Kidney (tissue), 14 donors: ENCODE measurements around the gene UCP3. TPM values are rescaled to one million over a fixed set of nuclear protein-coding genes. Genes with fewer than 3 reads are reported as not detected.
A peak's percentile ranks its signal among the peaks of the same experiment; 100 is the strongest.

ENCODE experiments used
- DNase-seq, 5 donors: peaks; one replicate each; pipeline ENCODE4 v3.0.0-alpha.2; 2013 to 2020
- FAIRE-seq: peaks from 2 replicates; lab custom pipeline; 2012; peaks lifted over from hg19 to GRCh38; lab: Jason Lieb, UNC
- H3K27ac ChIP-seq, 2 donors: one replicate each; pipeline ENCODE4 v1.7.0; 2013; ENCODE audit warnings: low read depth in 2 of 2, low read length in 2 of 2, inconsistent platforms in 1 of 2
- H3K27me3 ChIP-seq: one replicate; pipeline ENCODE4 v1.7.1; 2013; ENCODE audit warnings: low read length, inconsistent platforms; ENCODE audit not compliant: control insufficient read depth, insufficient read depth
- H3K36me3 ChIP-seq, 3 donors: one replicate each; pipeline versions ENCODE4 v1.7.0 to v1.7.1; 2013; ENCODE audit warnings: low read length in 3 of 3, control low read depth in 1 of 3, inconsistent platforms in 1 of 3; ENCODE audit not compliant: insufficient read depth in 3 of 3, control insufficient read depth in 2 of 3
- H3K4me1 ChIP-seq, 3 donors: one replicate each; pipeline versions ENCODE4 v1.7.0 to v1.7.1; 2013; ENCODE audit warnings: low read length in 3 of 3, inconsistent platforms in 1 of 3, low read depth in 1 of 3; ENCODE audit not compliant: control insufficient read depth in 2 of 3, insufficient read depth in 2 of 3
- H3K4me3 ChIP-seq, 3 donors: one replicate each; pipeline versions ENCODE4 v1.7.0 to v1.8.1; 2013; ENCODE audit warnings: low read length in 3 of 3, control low read depth in 1 of 3, inconsistent platforms in 1 of 3
- H3K9ac ChIP-seq, 3 donors: one replicate each; pipeline versions ENCODE4 v1.7.0 to v1.7.1; 2013; ENCODE audit warnings: low read length in 3 of 3, control low read depth in 1 of 3, inconsistent platforms in 1 of 3
- H3K9me3 ChIP-seq, 3 donors: one replicate each; pipeline versions ENCODE4 v1.7.0 to v1.7.1; 2013; ENCODE audit warnings: low read length in 3 of 3, control low read depth in 1 of 3, inconsistent platforms in 1 of 3; ENCODE audit not compliant: control insufficient read depth in 2 of 3, insufficient read depth in 1 of 3
- intact Hi-C: fragments of 100-400 bp; cut with DNase I; formaldehyde crosslinking; loops from one replicate; pipeline ENCODE4 v1.11.1; 2022
- polyA plus RNA-seq: library from polyadenylated mRNA; stranded (reverse); fragments of 350-450 nt; fragmentation: Illumina TruSeq; extraction: RNeasy Lipid Tissue Mini Kit (QIAGEN cat#74804); gene quantifications from one replicate; pipeline ENCODE4 v1.2.3, GENCODE V29; 2014; ENCODE audit warnings: low read depth, low replicate concordance; ENCODE audit not compliant: insufficient read depth
- total RNA-seq: library from RNA; stranded (reverse); fragmentation: NEBNext Ultra II Directional; extraction: Animal tissue kit (Norgen Biotek cat#: 25700); gene quantifications from one replicate; pipeline ENCODE4 v1.2.1, GENCODE V29; 2021
- TF ChIP-seq, protein P1 (sequence below): IDR thresholded peaks from 3 replicates; pipeline ENCODE4 v1.5.1; 2012; ENCODE audit warnings: mild to moderate bottlenecking, moderate library complexity, borderline replicate concordance; ENCODE audit not compliant: insufficient read depth; ENCODE audit errors: extremely low read depth
- donor health status: control.
- donor health status: control.
- donor health status: control.
- donor health status: control.
- donor health status: control.
- donor health status: DM: yes; HTN: yes; CAD: no.
- donor health status: Normal renal cell carcinoma (clear cell type).

The UCP3 gene
- total and polyA plus RNA-seq, 2 donors from 2014 or later = 0.28 to 4.0 TPM

DNA sequence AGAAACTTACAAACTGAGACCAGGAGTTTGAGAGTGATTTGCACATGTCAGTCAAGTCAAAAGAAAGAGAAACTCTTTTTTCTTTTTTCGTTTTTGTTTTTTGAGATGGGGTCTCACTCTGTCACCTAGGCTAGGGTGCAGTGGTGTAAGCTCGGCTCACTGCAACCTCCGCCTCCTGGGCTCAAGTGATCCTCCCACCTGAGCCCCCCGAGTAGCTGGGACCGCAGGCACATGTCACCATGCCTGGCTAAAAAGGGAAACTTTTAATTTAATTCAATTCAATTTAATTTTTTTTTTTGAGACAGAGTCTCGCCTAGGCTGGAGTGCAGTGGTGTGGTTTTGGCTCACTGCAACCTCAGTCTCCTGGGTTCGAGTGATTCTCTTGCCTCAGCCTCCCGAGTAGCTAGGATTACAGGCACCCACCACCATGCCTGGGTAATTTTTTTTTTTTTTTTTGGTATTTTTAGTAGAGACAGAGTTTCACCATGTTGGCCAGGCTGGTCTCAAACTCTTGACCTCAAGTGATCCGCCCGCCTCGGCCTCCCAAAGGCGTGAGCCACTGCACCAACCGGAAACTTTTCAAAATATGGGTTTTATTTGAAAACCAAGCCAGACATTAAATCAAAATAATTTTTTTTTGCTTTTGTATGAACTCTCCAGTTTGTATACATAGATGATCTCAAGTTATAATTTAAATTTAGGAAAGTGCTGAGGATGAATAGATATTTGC lies 9.9 kb downstream of the UCP3 start:
- intact Hi-C loops = no loop called here
- FAIRE-seq (no peak), DNase-seq (no peak)
- Histone ChIP-seq H3K36me3 (peaks cover 0 to 6% (median 4%) of the 10 kb centered on the region in 3 donors), H3K9me3 (no peaks in the 10 kb centered on the region), H3K4me3 (no peak overlapping the region), H3K27ac (no peak overlapping the region), H3K4me1 (no peaks in the 10 kb centered on the region), H3K27me3 (no peaks in the 10 kb centered on the region), H3K9ac (no peak overlapping the region)
- TF ChIP-seq, protein P1, sequence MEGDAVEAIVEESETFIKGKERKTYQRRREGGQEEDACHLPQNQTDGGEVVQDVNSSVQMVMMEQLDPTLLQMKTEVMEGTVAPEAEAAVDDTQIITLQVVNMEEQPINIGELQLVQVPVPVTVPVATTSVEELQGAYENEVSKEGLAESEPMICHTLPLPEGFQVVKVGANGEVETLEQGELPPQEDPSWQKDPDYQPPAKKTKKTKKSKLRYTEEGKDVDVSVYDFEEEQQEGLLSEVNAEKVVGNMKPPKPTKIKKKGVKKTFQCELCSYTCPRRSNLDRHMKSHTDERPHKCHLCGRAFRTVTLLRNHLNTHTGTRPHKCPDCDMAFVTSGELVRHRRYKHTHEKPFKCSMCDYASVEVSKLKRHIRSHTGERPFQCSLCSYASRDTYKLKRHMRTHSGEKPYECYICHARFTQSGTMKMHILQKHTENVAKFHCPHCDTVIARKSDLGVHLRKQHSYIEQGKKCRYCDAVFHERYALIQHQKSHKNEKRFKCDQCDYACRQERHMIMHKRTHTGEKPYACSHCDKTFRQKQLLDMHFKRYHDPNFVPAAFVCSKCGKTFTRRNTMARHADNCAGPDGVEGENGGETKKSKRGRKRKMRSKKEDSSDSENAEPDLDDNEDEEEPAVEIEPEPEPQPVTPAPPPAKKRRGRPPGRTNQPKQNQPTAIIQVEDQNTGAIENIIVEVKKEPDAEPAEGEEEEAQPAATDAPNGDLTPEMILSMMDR = no peak

DNA sequence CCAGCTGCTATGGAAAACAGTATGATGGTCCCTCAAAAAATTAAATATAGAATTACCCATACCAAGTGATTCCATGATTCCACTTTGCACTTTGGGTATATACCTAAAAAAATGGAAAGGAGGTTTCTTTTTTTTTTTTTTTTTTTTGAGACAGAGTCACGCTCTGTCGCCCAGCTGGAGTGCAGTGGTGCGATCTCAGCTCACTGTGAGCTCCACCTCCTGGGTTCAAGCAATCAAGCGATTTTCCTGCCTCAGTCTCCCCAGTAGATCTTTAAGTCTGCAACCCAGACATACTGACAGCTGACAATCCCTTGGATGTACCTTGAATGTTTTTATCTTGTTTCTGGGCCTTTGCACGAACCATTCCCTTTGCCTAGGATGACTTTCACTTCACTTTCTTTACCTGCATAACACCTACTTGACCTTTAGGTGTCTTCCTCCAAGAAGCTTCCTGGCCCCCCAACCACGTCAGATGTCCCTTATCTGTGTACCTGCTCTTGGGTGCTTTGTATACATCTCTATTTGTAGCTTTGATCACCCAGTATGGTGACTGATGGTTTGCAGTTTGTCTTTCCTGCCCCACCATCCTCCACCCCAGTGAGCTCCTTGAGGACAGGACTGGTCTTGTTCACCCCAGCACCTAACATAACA lies 11.6 kb downstream of the UCP3 start:
- H3K4me1 ChIP-seq = no peaks in the 10 kb centered on the region
- intact Hi-C loops = no loop called here
- TF ChIP-seq, protein P1 = no peak
- no peaks in the 10 kb centered on the region for H3K9me3 ChIP-seq
- no peak overlapping the region for H3K27ac ChIP-seq
- no peaks in the 10 kb centered on the region for H3K27me3 ChIP-seq
- H3K9ac ChIP-seq = no peak overlapping the region
- DNase-seq (peak in 1 of 5 donors; percentile 9), FAIRE-seq (no peak)
- H3K4me3 ChIP-seq = no peak overlapping the region
- no peaks in the 10 kb centered on the region for H3K36me3 ChIP-seq

DNA sequence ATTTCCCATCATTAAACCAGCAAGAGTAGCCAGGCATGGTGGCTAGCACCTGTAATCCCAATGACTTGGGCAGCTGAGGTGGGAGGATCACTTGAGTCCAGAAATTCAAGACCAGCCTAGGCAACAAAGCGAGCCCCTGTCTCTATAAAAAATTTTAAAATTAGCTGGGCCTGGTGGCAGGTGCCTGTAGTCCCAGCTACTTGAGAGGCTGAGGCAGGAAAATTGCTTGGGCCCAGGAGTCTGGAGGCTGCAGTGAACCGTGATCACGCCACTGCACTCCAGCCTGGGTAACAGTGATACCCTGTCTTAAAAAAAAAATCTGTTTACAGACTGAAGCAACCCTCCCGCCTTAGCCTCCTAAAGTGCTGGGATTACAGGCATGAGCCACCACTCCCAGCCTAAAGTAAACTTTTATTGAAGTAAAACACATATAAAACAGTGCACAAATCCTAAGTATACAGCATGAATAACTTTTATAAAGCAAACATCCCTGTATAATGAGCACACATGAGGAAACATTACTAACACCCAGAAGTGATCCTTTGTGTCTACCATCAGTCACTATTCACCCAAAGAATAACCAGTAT lies 12.6 kb downstream of the UCP3 start:
- Histone ChIP-seq H3K36me3 (no peaks in the 10 kb centered on the region), H3K27me3 (no peaks in the 10 kb centered on the region), H3K27ac (no peak overlapping the region), H3K9me3 (no peaks in the 10 kb centered on the region), H3K4me3 (no peak overlapping the region), H3K9ac (no peak overlapping the region), H3K4me1 (no peaks in the 10 kb centered on the region)
- peak in 2 of 5 donors; percentile 2 to 14 for DNase-seq
- no peak for FAIRE-seq
- intact Hi-C loops = no loop called here
- TF ChIP-seq, protein P1 = no peak
